DMS 273 treated with DMSO at 0.1 percent for 48 hours (cell line): ENCODE results near the gene MBOAT7.
A peak's percentile ranks its signal among the peaks of the same experiment; 100 is the strongest.

Source experiments
- DNase-seq: peaks from one replicate; lab custom pipeline; 2025; lab: John Stamatoyannopoulos, UW

The MBOAT7 gene

DNA sequence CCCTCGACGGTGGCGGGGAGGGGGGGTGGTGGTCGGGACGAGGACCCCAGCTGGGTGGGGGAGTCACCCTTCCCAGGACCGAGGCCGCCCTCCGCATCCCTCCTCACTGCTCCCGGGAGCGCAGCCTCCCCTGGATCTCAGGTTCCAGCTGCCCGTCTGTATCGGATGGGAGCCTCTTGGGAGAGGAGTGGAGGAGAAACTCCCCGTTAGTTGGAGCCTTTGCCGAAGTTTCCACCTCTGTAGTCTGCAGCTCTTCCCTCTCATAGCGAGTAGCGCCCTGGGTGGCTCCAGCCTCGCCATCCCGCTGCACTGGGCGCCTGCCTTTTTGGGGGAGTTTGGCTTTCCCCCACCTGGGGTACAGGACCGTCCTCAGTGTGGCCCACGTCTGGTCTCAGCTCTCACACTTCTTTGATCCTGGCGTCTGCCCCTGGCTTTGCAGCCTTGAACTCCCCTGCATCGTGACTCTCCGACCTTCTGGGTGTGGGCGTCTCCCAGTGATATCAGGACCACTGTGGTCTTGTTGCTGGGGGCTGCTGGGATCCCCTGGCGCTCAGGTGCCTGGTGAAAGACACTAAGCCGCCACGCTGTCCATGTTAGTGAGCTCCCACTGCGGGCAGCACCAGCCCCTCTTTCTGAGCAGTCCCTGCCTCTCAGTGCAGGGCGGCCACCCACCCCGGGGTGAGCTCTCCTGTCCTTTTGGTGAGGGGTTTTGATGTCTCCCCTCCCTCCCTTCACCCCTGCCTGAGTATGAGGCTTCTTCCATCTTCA is 50.7 kb downstream of the MBOAT7 start:
- no peak for DNase-seq

DNA sequence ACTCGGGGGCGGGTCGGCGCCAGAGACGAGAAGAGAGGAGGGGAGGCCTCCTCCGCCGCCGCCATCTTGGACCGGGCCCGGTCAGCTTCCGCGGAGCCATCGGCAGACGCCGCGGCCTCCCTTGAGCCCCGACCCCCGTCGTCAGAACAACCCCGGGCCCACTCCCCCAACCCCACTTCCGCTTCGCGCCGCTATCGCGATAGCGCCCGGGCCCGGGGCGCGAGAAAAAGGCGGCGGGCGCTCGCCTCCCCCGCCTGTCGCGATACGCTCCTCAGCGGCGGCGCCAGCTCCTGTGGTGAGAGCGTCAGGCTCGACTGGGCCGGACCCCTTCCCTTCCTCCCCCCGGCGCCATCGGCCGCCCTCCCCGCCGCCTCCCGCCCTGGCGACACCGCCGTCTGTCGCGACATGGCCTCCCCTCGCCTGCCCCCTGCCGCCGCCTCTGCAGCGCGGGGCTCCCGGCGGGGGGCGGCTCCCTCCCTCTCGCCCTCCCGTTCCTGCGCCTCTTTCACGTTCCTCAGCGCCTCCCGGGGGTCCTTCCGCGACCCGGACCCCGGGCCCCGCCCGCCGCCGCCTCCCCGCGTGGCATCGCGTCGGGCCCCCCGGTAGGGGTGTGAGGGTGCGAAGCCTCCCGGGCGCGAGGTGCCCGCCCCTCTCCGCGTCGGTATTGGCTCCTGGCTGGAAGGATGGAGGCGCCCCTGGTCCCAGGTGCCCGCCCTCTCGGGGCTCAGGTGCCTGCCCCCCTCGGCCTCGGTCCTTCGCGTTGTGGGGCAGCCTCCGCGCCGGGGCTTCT is 51.5 kb downstream of the MBOAT7 start, which contains the start of gene CNOT3:
Gene CNOT3, plus strand, starts transcription at position 64 of the 790 bp plus-strand sequence. CDS start 5,217 bp downstream, outside the sequence.
- DNase-seq: no peak

DNA sequence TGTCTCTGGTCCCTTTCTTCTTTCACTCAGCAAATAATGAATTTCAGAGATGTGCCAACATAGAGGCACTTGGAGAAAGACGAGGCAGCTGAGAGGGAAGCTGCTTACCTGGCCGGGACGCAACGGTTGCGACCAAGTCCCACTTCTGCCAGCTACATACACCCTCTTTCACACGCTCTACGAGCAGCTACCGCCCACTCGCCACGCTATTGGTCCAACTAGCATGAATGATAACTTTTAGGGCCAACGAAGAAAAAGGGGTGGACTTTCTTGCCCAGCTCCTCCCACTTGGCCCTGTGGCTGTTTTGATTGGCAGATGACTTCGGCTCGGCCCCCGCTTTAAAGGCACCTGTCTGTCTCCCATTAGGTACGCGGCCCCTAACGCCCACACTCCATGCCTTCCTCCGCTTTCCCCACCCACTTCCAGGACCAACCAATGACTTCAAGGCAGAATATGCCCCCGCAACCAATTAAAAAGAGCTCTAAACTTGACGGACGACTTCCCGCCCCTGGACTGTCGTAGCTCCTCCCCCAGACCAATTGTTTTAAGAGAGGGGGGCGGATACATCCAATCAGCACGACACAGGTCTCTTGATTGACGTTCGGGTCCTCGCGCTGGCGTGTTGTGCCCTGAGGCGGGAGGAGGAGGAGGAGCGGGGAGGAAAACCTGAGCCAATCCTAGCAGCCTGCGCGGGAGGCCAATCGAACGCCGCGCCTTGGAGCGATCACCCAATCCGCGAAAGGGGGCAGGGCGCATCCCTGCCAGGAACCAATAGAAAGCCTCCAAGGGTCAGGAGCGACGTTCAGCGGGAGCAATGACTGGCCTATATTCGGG is 52.3 kb downstream of the MBOAT7 start:
- peak; percentile 100 for DNase-seq

DNA sequence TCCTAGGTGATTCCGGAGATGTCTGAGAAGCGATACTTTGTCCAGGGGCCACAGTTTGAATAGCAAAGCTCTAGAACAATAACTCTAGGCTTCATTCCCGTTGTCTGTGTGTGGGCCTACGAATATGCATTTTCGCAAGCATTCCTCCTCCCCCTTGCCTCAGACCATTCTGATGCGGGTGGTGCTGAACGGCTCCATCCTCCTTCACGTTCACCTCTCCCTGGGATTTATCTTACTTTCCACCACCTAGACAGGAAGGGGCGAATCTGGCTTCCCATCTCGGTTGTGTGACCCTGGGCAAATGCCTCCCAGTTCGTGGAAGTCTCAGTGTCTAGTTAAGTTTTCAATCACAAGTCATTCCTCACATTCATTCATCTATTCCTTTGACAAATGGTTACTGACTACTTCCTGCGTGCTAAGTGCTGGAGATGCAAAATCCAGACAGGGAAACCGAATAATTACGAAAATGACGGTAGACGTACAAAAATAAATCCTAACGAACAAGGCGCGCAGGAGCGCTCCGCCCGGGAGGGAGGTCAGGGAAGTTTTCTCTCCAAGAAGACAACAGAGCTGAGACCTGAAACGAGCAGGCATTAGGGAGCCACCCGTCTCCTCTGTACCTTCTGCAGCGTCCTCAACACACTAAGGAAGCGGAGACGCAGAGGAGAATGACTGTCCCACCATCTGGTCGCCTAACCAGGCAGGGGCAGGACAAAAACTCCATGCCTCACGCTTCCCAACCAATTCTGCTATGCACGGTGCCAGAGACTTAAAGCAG is 53.1 kb downstream of the MBOAT7 start:
- DNase-seq: no peak

DNA sequence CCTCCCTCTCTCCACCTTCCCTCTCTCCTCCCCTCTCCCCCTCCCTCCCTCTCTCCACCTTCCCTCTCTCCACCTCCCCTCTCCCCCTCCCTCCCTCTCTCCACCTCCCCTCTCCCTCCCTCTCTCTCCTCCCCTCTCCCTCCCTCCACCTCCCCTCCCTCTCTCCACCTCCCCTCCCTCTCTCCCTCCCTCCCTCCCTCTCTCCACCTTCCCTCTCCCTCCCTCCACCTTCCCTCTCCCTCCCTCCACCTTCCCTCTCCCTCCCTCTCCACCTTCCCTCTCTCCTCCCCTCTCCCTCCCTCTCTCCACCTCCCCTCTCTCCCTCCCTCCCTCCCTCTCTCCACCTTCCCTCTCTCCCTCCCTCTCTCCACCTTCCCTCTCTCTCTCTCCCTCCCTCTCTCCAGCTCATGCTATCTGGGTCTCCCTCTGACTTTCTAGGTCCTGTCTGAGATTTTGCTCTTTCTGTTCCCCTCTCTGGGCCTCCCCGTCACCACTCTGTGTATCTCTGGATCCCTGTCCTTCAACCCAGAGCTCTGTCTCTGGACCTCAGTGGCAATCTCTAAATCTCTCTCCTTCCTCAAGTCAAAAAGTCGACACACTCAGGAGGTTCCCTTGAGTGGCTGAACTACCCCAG is 55.3 kb downstream of the MBOAT7 start:
- DNase-seq: no peak

DNA sequence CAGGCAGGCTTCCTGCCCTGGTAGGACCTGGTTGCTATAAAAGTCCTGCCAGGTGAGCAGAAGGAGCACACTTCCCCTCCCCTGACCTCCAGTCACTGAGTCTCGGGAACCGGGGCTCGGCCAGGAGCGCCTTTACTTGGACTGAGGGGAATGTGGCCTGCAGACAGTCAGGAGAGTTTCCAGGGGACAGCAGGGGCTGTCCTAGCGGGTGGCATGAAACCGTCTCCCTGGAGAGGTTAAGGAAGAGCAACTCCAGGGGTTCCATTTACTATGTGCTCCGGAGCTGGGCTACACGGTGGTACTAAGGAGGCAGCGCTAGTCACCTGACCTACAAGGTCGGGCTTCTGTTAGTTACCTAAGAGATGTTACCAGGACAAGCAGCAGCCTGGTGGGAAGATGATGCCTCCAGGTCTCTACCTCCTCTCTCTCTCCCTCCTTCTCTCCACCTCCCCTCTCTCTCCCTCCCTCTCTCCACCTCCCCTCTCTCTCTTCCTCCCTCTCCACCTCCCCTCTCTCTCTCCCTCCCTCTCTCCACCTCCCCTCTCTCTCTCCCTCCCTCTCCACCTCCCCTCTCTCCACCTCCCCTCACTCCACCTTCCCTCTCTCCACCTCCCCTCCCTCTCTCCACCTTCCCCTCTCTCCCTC is 55.9 kb downstream of the MBOAT7 start:
- no peak for DNase-seq

DNA sequence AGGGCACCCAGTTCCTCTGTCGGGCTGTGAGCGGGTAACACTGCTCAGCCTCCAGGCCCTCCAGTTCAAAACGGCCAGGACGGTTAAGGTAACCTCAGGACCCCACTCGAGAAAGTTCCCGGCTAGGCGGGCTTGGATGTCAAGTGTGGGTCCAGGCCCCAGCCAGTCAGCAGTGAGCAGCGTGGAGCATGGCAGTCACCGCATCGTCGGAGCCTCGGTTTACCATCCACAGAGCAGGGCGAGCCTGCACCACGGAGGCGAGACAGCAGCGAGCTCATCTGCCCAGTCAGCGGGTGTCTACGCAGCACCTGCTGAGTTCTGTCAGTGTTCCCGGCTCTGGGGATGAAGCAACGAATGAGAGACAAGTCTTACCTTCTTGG is 59.8 kb downstream of the MBOAT7 start:
- DNase-seq: no peak

DNA sequence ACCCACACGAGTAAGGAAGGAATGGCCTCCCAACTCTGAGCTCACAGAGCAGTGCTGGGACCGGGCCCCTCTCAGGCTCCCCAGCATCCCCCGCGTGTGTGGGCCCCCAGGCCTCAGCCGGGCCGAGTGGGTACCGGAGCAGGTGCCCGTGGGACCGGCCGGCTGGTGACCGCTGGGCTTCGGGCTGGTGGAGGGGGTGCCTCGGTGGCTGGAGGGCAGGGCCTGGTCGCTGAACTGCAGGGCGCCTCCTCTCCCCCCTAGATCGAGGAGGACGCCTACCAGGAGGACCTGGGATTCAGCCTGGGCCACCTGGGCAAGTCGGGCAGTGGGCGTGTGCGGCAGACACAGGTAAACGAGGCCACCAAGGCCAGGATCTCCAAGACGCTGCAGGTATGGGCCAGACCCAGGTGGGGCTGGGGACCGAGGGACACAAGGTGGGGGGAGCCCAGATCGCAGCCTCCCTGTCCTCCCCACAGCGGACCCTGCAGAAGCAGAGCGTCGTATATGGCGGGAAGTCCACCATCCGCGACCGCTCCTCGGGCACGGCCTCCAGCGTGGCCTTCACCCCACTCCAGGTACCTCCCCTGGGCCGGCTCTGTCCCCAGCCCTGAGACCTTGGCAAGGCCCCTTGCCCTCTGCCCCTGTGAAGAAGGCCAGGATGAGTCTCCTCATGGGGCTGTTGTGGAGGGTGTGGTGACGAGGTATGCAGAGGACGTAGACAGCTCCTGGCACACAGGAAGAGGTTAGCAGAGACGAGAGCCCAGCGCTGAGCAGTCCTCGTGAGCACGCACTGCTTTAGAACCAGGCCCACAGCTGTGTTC is 60.4 kb downstream of the MBOAT7 start:
- no peak for DNase-seq

DNA sequence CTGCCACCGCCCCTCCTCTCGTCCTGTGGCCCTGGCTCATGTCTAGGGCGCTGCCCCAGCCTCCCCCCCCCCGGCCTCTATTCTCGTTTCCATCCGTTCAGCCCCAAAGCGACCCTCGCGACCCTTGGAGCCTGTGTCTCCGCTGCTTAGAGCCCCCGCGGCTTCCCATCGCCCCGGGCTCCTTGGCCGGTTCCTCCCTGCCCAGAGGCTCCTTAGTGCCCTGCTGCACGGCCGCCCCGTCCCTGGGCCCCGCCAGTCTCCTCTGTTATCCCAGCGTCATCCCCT is 61.0 kb downstream of the MBOAT7 start:
- no peak for DNase-seq

DNA sequence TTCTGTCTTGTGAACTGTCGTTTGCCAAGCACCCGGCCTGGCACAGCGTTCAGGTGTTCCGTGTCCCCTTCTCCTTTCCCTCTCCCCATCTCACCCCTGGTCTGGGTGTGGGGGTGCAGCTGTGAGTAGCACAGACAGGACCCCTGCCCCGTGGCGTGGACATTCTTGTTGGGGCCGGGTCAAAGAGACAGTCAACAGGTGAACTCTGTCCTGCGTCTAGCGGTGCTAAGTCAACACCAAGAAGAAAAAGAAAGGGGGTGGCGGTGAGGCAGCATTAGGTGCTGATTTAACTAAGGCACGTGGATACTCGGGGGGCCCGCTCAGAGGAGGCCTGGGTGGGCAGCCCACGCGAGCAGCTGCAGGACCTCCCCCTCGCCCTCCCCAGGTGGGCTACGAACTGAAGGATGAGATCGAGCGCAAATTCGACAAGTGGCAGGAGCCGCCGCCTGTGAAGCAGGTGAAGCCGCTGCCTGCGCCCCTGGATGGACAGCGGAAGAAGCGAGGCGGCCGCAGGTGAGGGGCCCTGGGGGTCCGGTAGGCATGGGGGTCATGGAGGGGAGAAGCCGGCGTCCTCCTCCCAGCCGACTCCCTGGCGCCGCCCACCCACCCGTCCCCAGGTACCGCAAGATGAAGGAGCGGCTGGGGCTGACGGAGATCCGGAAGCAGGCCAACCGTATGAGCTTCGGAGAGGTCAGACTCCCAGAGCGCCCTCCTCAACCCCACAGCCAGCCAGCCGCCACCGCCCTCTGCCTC is 61.5 kb downstream of the MBOAT7 start:
- DNase-seq: no peak

DNA sequence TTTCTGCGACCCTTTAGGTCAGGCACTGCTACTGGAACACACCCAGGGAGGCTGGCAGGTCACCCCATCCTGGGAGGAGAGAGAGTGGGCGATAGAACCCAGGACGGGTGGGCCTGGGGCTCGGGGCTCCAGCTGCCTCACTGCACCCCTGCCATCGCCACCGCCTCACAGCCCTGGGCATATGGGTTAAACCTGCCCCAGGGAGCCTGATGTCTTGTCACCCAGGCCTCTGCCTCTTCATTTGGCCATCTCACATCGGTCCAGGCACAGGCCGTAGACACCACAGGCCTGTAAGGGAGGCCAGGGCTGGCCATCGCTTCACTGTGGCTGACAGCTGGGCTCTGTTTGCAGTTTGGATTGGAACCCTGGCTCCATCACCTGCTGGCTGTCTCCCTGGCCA is 63.7 kb downstream of the MBOAT7 start:
- DNase-seq: no peak

DNA sequence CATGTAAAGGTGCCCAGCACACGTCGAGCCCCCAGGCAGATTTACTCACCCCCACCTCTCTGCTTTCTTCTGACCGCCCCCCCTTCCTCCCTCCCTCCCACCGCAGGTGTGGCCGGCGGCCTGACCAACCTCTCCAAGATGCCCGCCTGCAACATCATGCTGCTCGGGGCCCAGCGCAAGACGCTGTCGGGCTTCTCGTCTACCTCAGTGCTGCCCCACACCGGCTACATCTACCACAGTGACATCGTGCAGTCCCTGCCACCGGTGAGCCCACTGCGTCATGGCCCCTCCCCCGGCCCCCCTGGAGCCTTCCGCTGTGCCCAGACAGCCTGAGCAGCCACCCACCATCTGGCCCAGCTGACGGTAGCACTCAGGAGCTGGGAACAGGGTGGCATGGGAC is 65.0 kb downstream of the MBOAT7 start:
- no peak for DNase-seq

DNA sequence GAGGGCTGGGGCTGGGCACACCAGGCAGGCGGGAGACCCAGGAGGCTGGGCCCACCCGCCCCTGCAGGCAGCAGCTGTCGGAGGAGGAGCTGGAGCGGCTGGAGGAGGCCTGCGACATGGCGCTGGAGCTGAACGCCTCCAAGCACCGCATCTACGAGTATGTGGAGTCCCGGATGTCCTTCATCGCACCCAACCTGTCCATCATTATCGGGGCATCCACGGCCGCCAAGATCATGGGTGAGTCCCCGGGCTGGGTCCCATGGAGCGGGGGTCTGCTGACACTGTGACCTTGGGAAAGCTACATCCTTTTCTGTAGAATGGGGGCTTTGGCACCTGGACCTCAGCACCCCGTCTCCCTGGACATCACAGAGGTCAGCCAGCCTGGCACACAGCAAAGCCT is 65.7 kb downstream of the MBOAT7 start:
- no peak for DNase-seq
